ENCODE measurements around the gene UPK1B.

DNA sequence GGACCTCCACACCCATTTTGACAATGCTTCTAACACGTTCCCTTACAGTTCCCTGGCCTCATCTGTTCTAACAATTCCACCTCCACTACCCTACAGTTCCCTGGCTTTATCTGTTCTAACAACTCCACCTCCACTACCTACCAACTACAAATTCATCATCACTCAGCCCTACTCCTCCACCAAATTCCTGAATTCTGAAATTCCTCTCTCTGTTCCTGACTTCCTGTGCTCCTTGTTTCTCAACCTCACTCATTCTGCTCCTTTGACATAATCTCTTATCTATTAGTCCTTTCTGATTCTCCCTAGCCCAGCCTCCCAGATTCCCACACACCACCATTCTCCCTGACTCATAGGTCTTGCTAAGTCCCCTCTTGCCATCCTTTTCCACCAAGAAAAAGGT, 22.5 kb downstream of the UPK1B start:
- TF ChIP-seq, protein P1, sequence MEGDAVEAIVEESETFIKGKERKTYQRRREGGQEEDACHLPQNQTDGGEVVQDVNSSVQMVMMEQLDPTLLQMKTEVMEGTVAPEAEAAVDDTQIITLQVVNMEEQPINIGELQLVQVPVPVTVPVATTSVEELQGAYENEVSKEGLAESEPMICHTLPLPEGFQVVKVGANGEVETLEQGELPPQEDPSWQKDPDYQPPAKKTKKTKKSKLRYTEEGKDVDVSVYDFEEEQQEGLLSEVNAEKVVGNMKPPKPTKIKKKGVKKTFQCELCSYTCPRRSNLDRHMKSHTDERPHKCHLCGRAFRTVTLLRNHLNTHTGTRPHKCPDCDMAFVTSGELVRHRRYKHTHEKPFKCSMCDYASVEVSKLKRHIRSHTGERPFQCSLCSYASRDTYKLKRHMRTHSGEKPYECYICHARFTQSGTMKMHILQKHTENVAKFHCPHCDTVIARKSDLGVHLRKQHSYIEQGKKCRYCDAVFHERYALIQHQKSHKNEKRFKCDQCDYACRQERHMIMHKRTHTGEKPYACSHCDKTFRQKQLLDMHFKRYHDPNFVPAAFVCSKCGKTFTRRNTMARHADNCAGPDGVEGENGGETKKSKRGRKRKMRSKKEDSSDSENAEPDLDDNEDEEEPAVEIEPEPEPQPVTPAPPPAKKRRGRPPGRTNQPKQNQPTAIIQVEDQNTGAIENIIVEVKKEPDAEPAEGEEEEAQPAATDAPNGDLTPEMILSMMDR (IDR thresholded peaks at IDR 0.05; ENCODE audit: low read length), result no peak
- TF ChIP-seq EZH2 (optimal IDR thresholded peaks at IDR 0.05; ENCODE audit: low read depth, low read length) (no peak), EZH2phosphoT487 (IDR thresholded peaks at IDR 0.05; ENCODE audit: low read length) (no peak)

All from MM.1S (cell line).